MM.1S (cell line): Measurements from ENCODE around the gene APOA4.
"Not testable (repeated sequence)": the region's sequence is repeated elsewhere in the genome, so short reads cannot be mapped to it uniquely, and the experiment has no call there.

Experiments used
- DNase-seq: peaks from one replicate; pipeline ENCODE4 v3.0.0-alpha.2; 2015
- H2AFZ ChIP-seq: fragments of 300-600 bp; sonication (generic); 2 replicates; pipeline ENCODE4 v1.6.0; 2016; ENCODE audit warnings: antibody characterized with exemption, low read length
- H3F3A ChIP-seq: fragments of 300-600 bp; sonication (generic); 2 replicates; pipeline ENCODE4 v1.6.1; 2016; ENCODE audit warnings: mild to moderate bottlenecking, antibody characterized with exemption, low read length, moderate library complexity, mixed read lengths; ENCODE audit not compliant: insufficient read depth
- H3K27ac ChIP-seq: fragments of 300-600 bp; sonication (generic); 2 replicates; pipeline ENCODE4 v1.5.1; 2016; ENCODE audit warnings: mild to moderate bottlenecking, low read length
- H3K27me3 ChIP-seq: fragments of 300-600 bp; sonication (generic); replicated peaks from 2 replicates; pipeline ENCODE4 v1.6.0; 2016; ENCODE audit warnings: low read length; ENCODE audit not compliant: insufficient read depth
- H3K36me3 ChIP-seq: fragments of 300-600 bp; sonication (generic); replicated peaks from 2 replicates; pipeline ENCODE4 v1.6.1; 2016; ENCODE audit warnings: mild to moderate bottlenecking, low read length, mixed read lengths; ENCODE audit not compliant: insufficient read depth
- H3K4me1 ChIP-seq: fragments of 300-600 bp; sonication (generic); 2 replicates; pipeline ENCODE4 v1.6.1; 2016; ENCODE audit warnings: low read length, mixed read lengths
- H3K4me2 ChIP-seq: fragments of 300-600 bp; sonication (generic); 2 replicates; pipeline ENCODE4 v1.6.0; 2016; ENCODE audit warnings: low read depth, low read length
- H3K4me3 ChIP-seq: fragments of 300-600 bp; sonication (generic); 2 replicates; pipeline ENCODE4 v1.5.1; 2016; ENCODE audit warnings: low read length, mixed read lengths
- H3K79me2 ChIP-seq: fragments of 300-600 bp; sonication (generic); 2 replicates; pipeline ENCODE4 v1.6.1; 2016; ENCODE audit warnings: mixed run types, low read length, mixed read lengths
- H3K9ac ChIP-seq: fragments of 300-600 bp; sonication (generic); 2 replicates; pipeline ENCODE4 v1.6.1; 2016; ENCODE audit warnings: low read length, mixed read lengths
- H3K9me2 ChIP-seq: fragments of 300-600 bp; sonication (generic); replicated peaks from 2 replicates; pipeline ENCODE4 v1.6.1; 2016; ENCODE audit warnings: mild to moderate bottlenecking, low read length, mixed read lengths; ENCODE audit not compliant: insufficient read depth
- H3K9me3 ChIP-seq: fragments of 300-600 bp; sonication (generic); replicated peaks from 2 replicates; pipeline ENCODE4 v1.6.1; 2016; ENCODE audit warnings: mild to moderate bottlenecking, low read length, mixed read lengths; ENCODE audit not compliant: insufficient read depth
- H4K20me1 ChIP-seq: fragments of 300-600 bp; sonication (generic); 2 replicates; pipeline ENCODE4 v1.6.1; 2016; ENCODE audit warnings: mild to moderate bottlenecking, low read length, moderate library complexity, mixed read lengths; ENCODE audit not compliant: insufficient read depth
- CTCF ChIP-seq: fragments of 300-600 bp; sonication (generic); IDR thresholded peaks from 2 replicates; pipeline ENCODE4 v1.5.1; 2016; ENCODE audit warnings: antibody characterized with exemption, low read length, mixed read lengths
- EZH2 ChIP-seq: fragments of 300-600 bp; sonication (generic); optimal IDR thresholded peaks from 2 replicates; pipeline ENCODE3; 2017; ENCODE audit warnings: low read depth, mild to moderate bottlenecking, antibody characterized with exemption, low read length, mixed read lengths
- EZH2phosphoT487 ChIP-seq: fragments of 300-600 bp; sonication (generic); IDR thresholded peaks from 2 replicates; pipeline ENCODE4 v1.6.1; 2018; ENCODE audit warnings: antibody characterized with exemption, low read length

The APOA4 gene

GRCh38 chr11:116804001-116804400 is 19.1 kb downstream of the APOA4 start:
- no peak overlapping the region for H3K27ac ChIP-seq
- no peak overlapping the region for H3K4me3 ChIP-seq
- H3K36me3 ChIP-seq = no peaks in the 10 kb centered on the region

DNA sequence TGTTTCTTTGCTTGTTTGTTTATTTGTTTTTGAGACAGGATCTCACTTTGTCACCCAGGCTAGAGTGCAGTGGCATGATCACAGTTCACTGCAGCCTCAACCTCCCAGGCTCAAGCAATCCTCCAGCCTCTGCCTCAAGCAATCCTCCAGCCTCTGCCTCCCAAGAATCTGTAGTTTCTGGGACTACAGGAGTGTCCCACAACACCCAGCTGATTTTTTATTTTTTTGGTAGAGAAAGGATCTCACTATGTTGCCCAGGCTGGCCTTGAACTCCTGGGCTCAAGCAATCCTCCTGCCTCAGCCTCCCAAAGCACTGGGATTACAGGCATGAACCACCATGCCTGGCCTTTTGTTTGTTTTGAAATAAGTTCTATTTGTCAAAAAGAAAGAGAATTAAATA is 21.4 kb downstream of the APOA4 start:
- not testable (repeated sequence) for H3K36me3 ChIP-seq, H3K4me1 ChIP-seq, H3K27me3 ChIP-seq, H3K27ac ChIP-seq, H3K9ac ChIP-seq, H4K20me1 ChIP-seq, H3K4me2 ChIP-seq, H3F3A ChIP-seq, H2AFZ ChIP-seq, H3K9me3 ChIP-seq, H3K9me2 ChIP-seq, H3K79me2 ChIP-seq, DNase-seq, H3K4me3 ChIP-seq

More at GRCh38 chr11:116804001-116804400, 19.1 kb downstream of the APOA4 start:
- Histone ChIP-seq H3K9me2 (no peaks in the 10 kb centered on the region), H3K79me2 (no peaks in the 10 kb centered on the region), H3K27me3 (no peaks in the 10 kb centered on the region), H3K4me1 (no peaks in the 10 kb centered on the region), H3K9me3 (no peaks in the 10 kb centered on the region), H2AFZ (no peak overlapping the region), H3F3A (no peaks in the 10 kb centered on the region), H4K20me1 (no peaks in the 10 kb centered on the region), H3K9ac (no peak overlapping the region), H3K4me2 (no peak overlapping the region)
- no peak for TF ChIP-seq EZH2
- TF ChIP-seq CTCF = no peak
- TF ChIP-seq EZH2phosphoT487 = no peak
- DNase-seq = no peak

GRCh38 chr11:116800610-116801009 is 22.5 kb downstream of the APOA4 start:
- H4K20me1 ChIP-seq = no peaks in the 10 kb centered on the region
- TF ChIP-seq EZH2phosphoT487 (no peak), CTCF (no peak), EZH2 (no peak)
- no peaks in the 10 kb centered on the region for H3K79me2 ChIP-seq
- no peaks in the 10 kb centered on the region for H3K9me2 ChIP-seq
- no peak overlapping the region for H3K4me2 ChIP-seq
- H3K4me3 ChIP-seq = no peak overlapping the region
- no peaks in the 10 kb centered on the region for H3K27me3 ChIP-seq
- no peak overlapping the region for H3K27ac ChIP-seq
- H2AFZ ChIP-seq = no peak overlapping the region
- DNase-seq = no peak
- H3K9ac ChIP-seq = no peak overlapping the region
- H3K9me3 ChIP-seq = no peaks in the 10 kb centered on the region
- H3K4me1 ChIP-seq = no peaks in the 10 kb centered on the region
- H3F3A ChIP-seq = no peaks in the 10 kb centered on the region
- H3K36me3 ChIP-seq = no peaks in the 10 kb centered on the region

GRCh38 chr11:116798368-116798767 is 24.7 kb downstream of the APOA4 start:
- no peak overlapping the region for H3K4me2 ChIP-seq
- TF ChIP-seq CTCF = no peak
- no peak for TF ChIP-seq EZH2phosphoT487
- no peak for TF ChIP-seq EZH2
- no peaks in the 10 kb centered on the region for H3K36me3 ChIP-seq
- H3K4me3 ChIP-seq = no peak overlapping the region
- H3K9ac ChIP-seq = no peak overlapping the region
- H3K27me3 ChIP-seq = no peaks in the 10 kb centered on the region
- no peaks in the 10 kb centered on the region for H3K9me3 ChIP-seq
- no peaks in the 10 kb centered on the region for H3K9me2 ChIP-seq
- H3K27ac ChIP-seq = no peak overlapping the region
- DNase-seq = no peak
- H3F3A ChIP-seq = no peaks in the 10 kb centered on the region
- H2AFZ ChIP-seq = no peak overlapping the region
- no peaks in the 10 kb centered on the region for H4K20me1 ChIP-seq
- H3K79me2 ChIP-seq = no peaks in the 10 kb centered on the region
- no peaks in the 10 kb centered on the region for H3K4me1 ChIP-seq
